PFSK-1 (cell line): ENCODE data around the gene MAPK8IP3.

Source experiments
- FOXP2 ChIP-seq: optimal IDR thresholded peaks from 2 replicates; pipeline ENCODE3; 2011; ENCODE audit warnings: borderline replicate concordance, control low read depth, inconsistent platforms; ENCODE audit not compliant: insufficient read depth; ENCODE audit errors: extremely low read length, extremely low read depth
- POLR2AphosphoS5 ChIP-seq: IDR thresholded peaks from 2 replicates; pipeline ENCODE4 v1.6.1; 2012; ENCODE audit warnings: low read depth, mild to moderate bottlenecking, control low read depth, low read length, moderate library complexity
- SIN3A ChIP-seq: IDR thresholded peaks from 2 replicates; pipeline ENCODE4 v1.6.1; 2012; ENCODE audit warnings: mild to moderate bottlenecking, low read length, moderate library complexity, borderline replicate concordance; ENCODE audit not compliant: insufficient read depth
- TAF1 ChIP-seq: IDR thresholded peaks from 2 replicates; pipeline ENCODE4 v1.6.1; 2012; ENCODE audit warnings: low read length, control low read depth, borderline replicate concordance; ENCODE audit not compliant: insufficient read depth
- TF ChIP-seq, protein P1 (sequence below), 2 experiments: IDR thresholded peaks; 2 replicates each; pipeline versions ENCODE4 v1.6.1 to v1.8.0; 2011 to 2012; ENCODE audit warnings: low read depth in 2 of 2, low read length in 2 of 2, control low read depth in 1 of 2, inconsistent platforms in 1 of 2, mild to moderate bottlenecking in 1 of 2, moderate library complexity in 1 of 2; ENCODE audit not compliant: insufficient read depth in 1 of 2

MAPK8IP3 gene

GRCh38 chr16:1731603-1732002, 25.6 kb downstream of the MAPK8IP3 start:
- TF ChIP-seq SIN3A, result no peak
- TF ChIP-seq FOXP2, result no peak
- TF ChIP-seq POLR2AphosphoS5, result no peak
- TF ChIP-seq TAF1, result no peak
- TF ChIP-seq, protein P1, sequence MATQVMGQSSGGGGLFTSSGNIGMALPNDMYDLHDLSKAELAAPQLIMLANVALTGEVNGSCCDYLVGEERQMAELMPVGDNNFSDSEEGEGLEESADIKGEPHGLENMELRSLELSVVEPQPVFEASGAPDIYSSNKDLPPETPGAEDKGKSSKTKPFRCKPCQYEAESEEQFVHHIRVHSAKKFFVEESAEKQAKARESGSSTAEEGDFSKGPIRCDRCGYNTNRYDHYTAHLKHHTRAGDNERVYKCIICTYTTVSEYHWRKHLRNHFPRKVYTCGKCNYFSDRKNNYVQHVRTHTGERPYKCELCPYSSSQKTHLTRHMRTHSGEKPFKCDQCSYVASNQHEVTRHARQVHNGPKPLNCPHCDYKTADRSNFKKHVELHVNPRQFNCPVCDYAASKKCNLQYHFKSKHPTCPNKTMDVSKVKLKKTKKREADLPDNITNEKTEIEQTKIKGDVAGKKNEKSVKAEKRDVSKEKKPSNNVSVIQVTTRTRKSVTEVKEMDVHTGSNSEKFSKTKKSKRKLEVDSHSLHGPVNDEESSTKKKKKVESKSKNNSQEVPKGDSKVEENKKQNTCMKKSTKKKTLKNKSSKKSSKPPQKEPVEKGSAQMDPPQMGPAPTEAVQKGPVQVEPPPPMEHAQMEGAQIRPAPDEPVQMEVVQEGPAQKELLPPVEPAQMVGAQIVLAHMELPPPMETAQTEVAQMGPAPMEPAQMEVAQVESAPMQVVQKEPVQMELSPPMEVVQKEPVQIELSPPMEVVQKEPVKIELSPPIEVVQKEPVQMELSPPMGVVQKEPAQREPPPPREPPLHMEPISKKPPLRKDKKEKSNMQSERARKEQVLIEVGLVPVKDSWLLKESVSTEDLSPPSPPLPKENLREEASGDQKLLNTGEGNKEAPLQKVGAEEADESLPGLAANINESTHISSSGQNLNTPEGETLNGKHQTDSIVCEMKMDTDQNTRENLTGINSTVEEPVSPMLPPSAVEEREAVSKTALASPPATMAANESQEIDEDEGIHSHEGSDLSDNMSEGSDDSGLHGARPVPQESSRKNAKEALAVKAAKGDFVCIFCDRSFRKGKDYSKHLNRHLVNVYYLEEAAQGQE (IDR thresholded peaks at IDR 0.05; ENCODE audit: insufficient read depth in 1 of 2, low read depth in 2 of 2, low read length in 2 of 2), result no peak

- TF ChIP-seq TAF1 (no peak), SIN3A (no peak), FOXP2 (no peak), POLR2AphosphoS5 (no peak)
- TF ChIP-seq, protein P1 (IDR thresholded peaks at IDR 0.05; ENCODE audit: insufficient read depth in 1 of 2, low read depth in 2 of 2, low read length in 2 of 2), result no peak
These were observed 26.1 kb downstream of the MAPK8IP3 start for GRCh38 chr16:1732071-1732470.

DNA sequence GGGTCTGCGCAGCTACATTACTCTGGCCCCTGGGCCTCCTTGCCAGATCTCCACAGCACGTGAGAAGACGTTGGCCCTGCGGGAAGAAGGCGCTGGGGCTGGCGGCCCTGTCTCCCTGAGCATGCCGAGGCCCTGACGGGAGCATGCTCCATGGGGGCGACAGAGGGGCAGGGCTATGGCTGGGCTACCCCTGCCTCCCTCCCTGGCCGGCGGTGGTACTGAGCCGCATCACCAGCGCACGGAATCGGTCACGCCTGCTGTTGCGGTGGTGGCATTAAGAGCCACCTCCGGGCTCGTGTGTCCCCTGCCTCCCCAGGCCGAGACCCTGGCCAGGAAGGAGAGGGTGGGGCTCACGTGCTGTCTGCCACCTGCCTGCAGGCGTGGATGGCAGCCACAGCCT, 28.1 kb downstream of the MAPK8IP3 start:
- TF ChIP-seq SIN3A (no peak), FOXP2 (no peak), TAF1 (no peak), POLR2AphosphoS5 (no peak)
- TF ChIP-seq, protein P1 (IDR thresholded peaks at IDR 0.05; ENCODE audit: insufficient read depth in 1 of 2, low read depth in 2 of 2, low read length in 2 of 2), result no peak

- no peak for TF ChIP-seq TAF1
- TF ChIP-seq FOXP2, result no peak
- TF ChIP-seq SIN3A, result no peak
- no peak for TF ChIP-seq POLR2AphosphoS5
- TF ChIP-seq, protein P1 (IDR thresholded peaks at IDR 0.05; ENCODE audit: insufficient read depth in 1 of 2, low read depth in 2 of 2, low read length in 2 of 2), result no peak
These were observed 28.8 kb downstream of the MAPK8IP3 start for GRCh38 chr16:1734816-1735215.

- TF ChIP-seq TAF1 (no peak), SIN3A (no peak), POLR2AphosphoS5 (no peak)
- TF ChIP-seq, protein P1 (IDR thresholded peaks at IDR 0.05; ENCODE audit: insufficient read depth in 1 of 2, low read depth in 2 of 2, low read length in 2 of 2), result no peak
These were observed 34.2 kb downstream of the MAPK8IP3 start for GRCh38 chr16:1740234-1740633.
